Vagina (tissue), 2 donors: ENCODE results near the gene TRPV5. TPM values are rescaled to one million over a fixed set of nuclear protein-coding genes. Genes with fewer than 3 reads are reported as not detected.

Experiments used
- DNase-seq, 2 donors: peaks; one replicate each; pipeline ENCODE4 v3.0.0-alpha.2; 2017; ENCODE audit errors: extremely low spot score in 2 of 2
- H3K27ac ChIP-seq: fragments of 200-600 bp; sonication (generic); one replicate; pipeline ENCODE4 v1.5.1; 2019
- H3K27me3 ChIP-seq: fragments of 200-600 bp; sonication (generic); one replicate; pipeline ENCODE4 v1.5.1; 2019
- H3K36me3 ChIP-seq, 2 donors: fragments of 200-600 bp; sonication (generic); one replicate each; pipeline ENCODE4 v1.5.1; 2017 to 2019
- H3K4me1 ChIP-seq: fragments of 200-600 bp; sonication (generic); one replicate; pipeline ENCODE4 v1.5.1; 2019
- H3K4me3 ChIP-seq, 2 donors: fragments of 200-600 bp; sonication (generic); 1 replicate in 1 of 2; 2 replicates in 1 of 2; pipeline ENCODE4 v1.5.1; 2016 to 2019
- H3K9me3 ChIP-seq: fragments of 200-600 bp; sonication (generic); one replicate; pipeline ENCODE4 v1.5.1; 2019
- POLR2A ChIP-seq, 2 donors: fragments of 450-650 bp; IDR thresholded peaks; one replicate each; pipeline ENCODE4 v1.6.1; 2017; ENCODE audit warnings: antibody characterized with exemption in 2 of 2, mild to moderate bottlenecking in 2 of 2, moderate library complexity in 2 of 2
- POLR2AphosphoS5 ChIP-seq, 2 donors: sonication (generic); formaldehyde crosslinking; IDR thresholded peaks; one replicate each; pipeline ENCODE4 v1.9.0; 2017; ENCODE audit warnings: antibody characterized with exemption in 2 of 2, mild to moderate bottlenecking in 2 of 2, low read depth in 1 of 2; ENCODE audit not compliant: insufficient read depth in 1 of 2
- intact Hi-C: fragments of 100-400 bp; cut with DNase I; formaldehyde crosslinking; loops from one replicate; pipeline ENCODE4 v1.15.1; 2023
- total RNA-seq: library from RNA; depleted of rRNA; stranded (reverse); fragments of >200 nt; gene quantifications from one replicate; pipeline ENCODE4 v1.2.3, GENCODE V29; 2016
- TF ChIP-seq, protein P1 (sequence below), 3 experiments: fragments of 450-650 bp in 2 of 3; fragments of 200-600 bp in 1 of 3; sonication (generic) in 1 of 3; IDR thresholded peaks; one replicate each; pipeline ENCODE4 v1.5.1; 2017 to 2019; ENCODE audit warnings: antibody characterized with exemption in 3 of 3, mild to moderate bottlenecking in 2 of 3, moderate library complexity in 2 of 3

The TRPV5 gene
- total RNA-seq, 1 donor from 2014 or later: not detected

DNA sequence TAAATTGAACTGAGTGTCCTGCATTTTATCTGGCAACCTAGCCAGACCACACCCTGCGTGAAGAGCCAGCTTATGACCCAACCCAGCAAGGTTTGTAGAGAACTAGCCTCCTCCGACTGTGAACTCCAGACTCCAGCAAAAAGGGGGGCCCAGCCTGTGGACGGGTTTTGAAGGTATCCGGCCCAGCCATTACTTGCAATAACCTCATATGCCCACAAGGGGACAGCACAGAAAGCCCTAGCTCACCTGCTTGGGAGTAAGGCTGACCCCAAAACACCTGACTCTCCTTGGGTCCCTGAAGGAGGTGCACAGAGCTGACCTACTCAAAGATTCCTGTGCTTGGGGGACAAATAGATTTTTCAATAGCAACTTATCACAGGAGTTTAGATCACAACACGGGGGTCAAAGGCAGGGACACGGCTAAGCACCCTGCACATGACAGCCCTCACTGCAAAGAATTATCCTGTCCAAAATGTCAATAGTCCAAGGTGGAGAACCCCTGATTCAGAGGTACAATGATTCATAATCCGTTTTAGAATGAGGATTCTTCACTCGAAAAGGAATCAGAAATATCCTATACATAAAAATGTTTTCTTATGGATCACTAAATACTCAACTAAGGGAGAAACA is 52.6 kb downstream of the TRPV5 start:
- Histone ChIP-seq H3K27ac (no peak overlapping the region), H3K4me1 (peaks cover 3% of the 10 kb centered on the region), H3K4me3 (no peak overlapping the region), H3K27me3 (no peaks in the 10 kb centered on the region), H3K9me3 (no peaks in the 10 kb centered on the region), H3K36me3 (no peaks in the 10 kb centered on the region)
- DNase-seq: peak; percentile 54 to 67
- intact Hi-C loops: no loop called here
- no peak for TF ChIP-seq POLR2A (IDR thresholded peaks at IDR 0.05)
- TF ChIP-seq, protein P1, sequence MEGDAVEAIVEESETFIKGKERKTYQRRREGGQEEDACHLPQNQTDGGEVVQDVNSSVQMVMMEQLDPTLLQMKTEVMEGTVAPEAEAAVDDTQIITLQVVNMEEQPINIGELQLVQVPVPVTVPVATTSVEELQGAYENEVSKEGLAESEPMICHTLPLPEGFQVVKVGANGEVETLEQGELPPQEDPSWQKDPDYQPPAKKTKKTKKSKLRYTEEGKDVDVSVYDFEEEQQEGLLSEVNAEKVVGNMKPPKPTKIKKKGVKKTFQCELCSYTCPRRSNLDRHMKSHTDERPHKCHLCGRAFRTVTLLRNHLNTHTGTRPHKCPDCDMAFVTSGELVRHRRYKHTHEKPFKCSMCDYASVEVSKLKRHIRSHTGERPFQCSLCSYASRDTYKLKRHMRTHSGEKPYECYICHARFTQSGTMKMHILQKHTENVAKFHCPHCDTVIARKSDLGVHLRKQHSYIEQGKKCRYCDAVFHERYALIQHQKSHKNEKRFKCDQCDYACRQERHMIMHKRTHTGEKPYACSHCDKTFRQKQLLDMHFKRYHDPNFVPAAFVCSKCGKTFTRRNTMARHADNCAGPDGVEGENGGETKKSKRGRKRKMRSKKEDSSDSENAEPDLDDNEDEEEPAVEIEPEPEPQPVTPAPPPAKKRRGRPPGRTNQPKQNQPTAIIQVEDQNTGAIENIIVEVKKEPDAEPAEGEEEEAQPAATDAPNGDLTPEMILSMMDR (IDR thresholded peaks at IDR 0.05): peak in 1 of 3 experiments; percentile 50
- no peak for TF ChIP-seq POLR2AphosphoS5 (IDR thresholded peaks at IDR 0.05; ENCODE audit: insufficient read depth in 1 of 2, low read depth in 1 of 2)

- no peaks in the 10 kb centered on the region for H3K27me3 ChIP-seq
- no peak overlapping the region for H3K4me3 ChIP-seq
- H3K27ac ChIP-seq: no peak overlapping the region
- intact Hi-C loops: no loop called here
- TF ChIP-seq POLR2AphosphoS5 (IDR thresholded peaks at IDR 0.05; ENCODE audit: insufficient read depth in 1 of 2, low read depth in 1 of 2) (no peak), POLR2A (IDR thresholded peaks at IDR 0.05) (no peak)
- TF ChIP-seq, protein P1 (IDR thresholded peaks at IDR 0.05): no peak
- no peaks in the 10 kb centered on the region for H3K36me3 ChIP-seq
- no peak for DNase-seq
- no peaks in the 10 kb centered on the region for H3K4me1 ChIP-seq
- no peaks in the 10 kb centered on the region for H3K9me3 ChIP-seq
Observed at GRCh38 chr7:142879060-142879459, 54.5 kb downstream of the TRPV5 start.

- no peak overlapping the region for H3K27ac ChIP-seq
- no peaks in the 10 kb centered on the region for H3K9me3 ChIP-seq
- TF ChIP-seq POLR2A (IDR thresholded peaks at IDR 0.05) (no peak), POLR2AphosphoS5 (IDR thresholded peaks at IDR 0.05; ENCODE audit: insufficient read depth in 1 of 2, low read depth in 1 of 2) (no peak)
- TF ChIP-seq, protein P1 (IDR thresholded peaks at IDR 0.05): no peak
- DNase-seq: no peak
- no peak overlapping the region for H3K4me3 ChIP-seq
- no peaks in the 10 kb centered on the region for H3K36me3 ChIP-seq
- H3K27me3 ChIP-seq: no peaks in the 10 kb centered on the region
- no peaks in the 10 kb centered on the region for H3K4me1 ChIP-seq
- intact Hi-C loops: no loop called here
Observed at GRCh38 chr7:142878315-142878714, 55.2 kb downstream of the TRPV5 start.

DNA sequence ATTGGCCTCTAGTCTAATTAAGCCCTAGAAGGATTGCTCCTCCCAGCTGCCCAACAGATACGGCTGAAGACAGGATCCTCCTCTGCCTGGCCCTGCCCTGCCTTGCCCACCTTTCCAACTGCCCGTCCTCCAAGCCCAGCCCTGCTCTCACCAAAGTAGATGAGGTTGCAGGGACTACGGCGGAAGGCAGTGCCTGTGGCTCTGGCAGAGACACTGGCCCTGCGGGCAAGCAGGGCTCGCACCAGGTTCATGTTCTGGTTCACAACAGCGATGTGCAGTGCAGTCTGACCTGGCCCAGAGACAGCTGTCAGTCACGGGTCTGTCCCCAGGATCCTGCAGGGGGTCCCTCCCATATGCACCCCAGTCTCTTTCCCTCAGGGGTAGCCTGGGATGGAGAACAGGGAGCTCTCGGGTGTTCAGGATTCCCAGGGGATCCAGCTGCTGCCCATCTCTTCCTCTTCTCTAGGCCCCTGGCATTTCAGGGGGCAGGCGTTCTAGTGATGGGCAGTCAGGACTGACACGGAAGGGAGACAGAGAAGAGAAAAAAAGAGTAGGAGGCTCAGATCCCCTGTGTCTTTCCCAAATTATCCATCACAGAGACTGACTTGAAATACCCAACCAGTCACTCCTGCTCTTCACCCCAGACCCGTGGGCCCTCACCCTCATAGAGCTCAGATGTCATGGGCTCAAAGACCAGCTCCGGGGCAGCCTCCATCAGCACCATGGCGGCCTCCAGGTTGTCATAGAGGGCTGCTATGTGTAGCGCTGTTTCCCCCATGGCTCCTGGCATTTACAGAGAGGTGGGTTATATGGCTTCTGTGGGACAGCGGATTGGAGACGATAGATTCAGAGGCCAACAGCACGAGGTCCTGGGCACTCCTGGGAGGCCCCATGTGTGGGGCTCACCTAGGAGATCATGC is 56.3 kb downstream of the TRPV5 start:
- Histone ChIP-seq H3K27me3 (no peaks in the 10 kb centered on the region), H3K27ac (no peak overlapping the region), H3K36me3 (no peaks in the 10 kb centered on the region), H3K4me1 (no peaks in the 10 kb centered on the region), H3K9me3 (no peaks in the 10 kb centered on the region), H3K4me3 (no peak overlapping the region)
- TF ChIP-seq, protein P1 (IDR thresholded peaks at IDR 0.05): no peak
- no peak for TF ChIP-seq POLR2AphosphoS5 (IDR thresholded peaks at IDR 0.05; ENCODE audit: insufficient read depth in 1 of 2, low read depth in 1 of 2)
- TF ChIP-seq POLR2A (IDR thresholded peaks at IDR 0.05): no peak
- intact Hi-C loops: no loop called here
- no peak for DNase-seq
